Right forelimb (tissue), 1 donor: ENCODE results near the gene LGR4.

Experiments used
- DNase-seq: peaks from one replicate; pipeline ENCODE4 v3.0.0-alpha.2; 2018

The LGR4 gene

DNA sequence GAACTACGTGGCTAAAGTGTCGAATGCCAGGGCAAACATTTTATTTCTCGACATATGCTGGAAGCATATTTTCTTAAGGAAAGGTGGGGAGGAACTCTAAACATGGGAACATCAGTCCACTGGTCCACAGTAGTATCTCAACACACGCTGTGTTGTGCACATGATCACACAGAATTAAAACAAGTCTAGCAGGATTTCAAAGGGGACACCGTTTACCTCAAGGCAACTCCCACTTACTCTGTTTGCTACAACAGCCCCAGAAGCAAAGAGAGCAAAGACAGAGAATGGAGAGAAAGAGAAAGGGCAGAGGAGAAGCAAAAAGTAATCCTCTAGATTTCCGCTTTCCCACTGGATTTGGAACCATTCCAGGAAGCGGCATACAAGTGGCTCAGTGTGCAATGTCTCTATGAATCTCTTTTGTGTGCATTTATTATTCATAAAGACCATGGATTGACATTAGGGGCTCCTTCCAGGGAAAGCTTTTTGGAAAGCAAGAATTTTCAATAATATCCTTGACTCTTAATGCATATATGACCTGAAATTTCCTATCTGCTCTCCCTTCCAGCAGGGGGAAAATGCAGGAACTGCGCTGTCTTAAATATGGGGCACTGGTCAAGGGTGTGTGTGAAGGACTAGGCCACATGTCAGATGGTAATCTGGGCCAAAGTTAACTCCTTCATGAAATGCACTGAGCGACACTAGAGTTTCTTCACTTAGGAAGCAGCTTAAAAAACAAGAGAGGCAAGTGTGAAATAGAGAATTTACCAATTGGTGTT, 74.8 kb downstream of the LGR4 start:
- DNase-seq: no peak

DNA sequence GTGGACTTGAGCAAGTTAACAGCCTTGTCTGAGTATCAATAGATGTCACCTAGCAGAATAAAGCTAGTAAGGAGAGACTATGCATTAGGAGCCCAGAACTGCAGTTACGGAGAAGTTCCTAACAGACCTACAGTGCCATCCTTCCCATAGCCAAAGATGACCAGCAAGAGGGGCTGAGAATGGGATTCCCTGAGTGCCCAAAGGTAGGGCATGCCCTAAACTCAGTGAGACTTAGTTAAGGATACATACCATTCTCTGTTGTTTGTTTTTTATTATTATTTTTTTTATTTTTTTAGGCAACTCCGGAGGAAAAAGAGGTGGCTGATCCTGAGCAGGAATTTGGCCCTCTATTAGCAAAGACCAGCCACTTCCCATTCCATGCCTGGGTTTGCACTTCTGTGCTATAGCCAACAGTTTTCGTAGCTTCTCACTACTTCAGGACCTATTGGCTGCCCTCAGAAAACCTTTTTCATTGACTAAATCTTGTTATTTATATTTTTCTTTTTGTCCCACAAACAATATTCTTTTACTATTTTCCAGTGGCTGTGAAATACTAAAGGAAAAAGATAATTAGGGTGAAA, 76.2 kb downstream of the LGR4 start:
- no peak for DNase-seq

DNA sequence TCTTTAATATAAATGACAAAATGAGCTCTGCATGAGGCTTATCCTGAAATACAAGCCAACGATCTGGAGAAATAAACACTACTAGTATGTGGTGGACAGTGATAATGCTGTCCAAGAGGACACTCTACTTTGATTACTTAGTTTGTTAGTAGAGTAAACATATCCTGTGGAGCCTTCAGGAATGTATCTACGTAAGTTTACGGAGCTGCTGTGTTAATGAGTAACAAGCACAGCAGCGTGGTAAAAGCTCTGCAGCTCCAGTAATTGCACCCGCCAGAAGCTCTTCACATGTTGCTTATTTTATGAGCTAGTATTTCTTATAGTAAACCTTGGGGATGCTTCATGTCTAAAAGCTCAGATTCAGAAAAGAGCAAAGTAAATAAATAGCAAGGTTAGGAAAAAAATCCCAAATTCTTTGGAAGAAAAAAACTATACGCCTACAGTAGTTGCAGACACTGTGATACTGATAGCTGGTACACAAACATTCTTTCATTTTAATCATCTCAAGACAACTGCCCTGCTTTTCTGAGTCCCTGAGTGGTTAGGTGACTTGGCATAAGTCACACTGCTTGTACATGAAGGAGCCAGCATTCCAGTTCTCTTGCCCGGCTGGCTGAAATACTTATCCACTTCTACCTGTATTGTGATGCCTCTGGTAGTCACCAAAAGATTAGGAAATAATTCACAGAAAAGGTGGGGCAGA, 76.9 kb downstream of the LGR4 start:
- DNase-seq: no peak

DNA sequence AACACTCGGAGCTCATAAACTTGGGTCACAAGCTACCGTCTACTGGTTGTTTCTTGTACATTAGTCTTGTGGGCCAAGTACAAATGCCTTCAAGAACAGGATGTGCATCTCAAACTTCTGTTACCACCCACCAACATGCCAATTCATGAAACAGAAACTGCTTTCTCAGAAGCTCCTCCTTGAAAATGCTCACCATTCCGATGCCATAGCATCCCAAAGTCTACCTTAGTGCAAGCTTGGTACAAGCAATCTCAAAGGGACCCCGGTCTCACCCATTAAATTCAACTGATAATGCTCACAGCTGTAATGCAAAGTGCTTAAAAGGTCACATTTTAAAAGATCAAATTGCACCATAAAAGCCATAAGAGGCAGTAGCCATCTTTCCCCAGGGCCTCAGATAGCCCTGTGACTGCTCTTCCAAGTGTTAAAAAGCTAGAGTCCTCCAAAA, 77.8 kb downstream of the LGR4 start:
- no peak for DNase-seq

DNA sequence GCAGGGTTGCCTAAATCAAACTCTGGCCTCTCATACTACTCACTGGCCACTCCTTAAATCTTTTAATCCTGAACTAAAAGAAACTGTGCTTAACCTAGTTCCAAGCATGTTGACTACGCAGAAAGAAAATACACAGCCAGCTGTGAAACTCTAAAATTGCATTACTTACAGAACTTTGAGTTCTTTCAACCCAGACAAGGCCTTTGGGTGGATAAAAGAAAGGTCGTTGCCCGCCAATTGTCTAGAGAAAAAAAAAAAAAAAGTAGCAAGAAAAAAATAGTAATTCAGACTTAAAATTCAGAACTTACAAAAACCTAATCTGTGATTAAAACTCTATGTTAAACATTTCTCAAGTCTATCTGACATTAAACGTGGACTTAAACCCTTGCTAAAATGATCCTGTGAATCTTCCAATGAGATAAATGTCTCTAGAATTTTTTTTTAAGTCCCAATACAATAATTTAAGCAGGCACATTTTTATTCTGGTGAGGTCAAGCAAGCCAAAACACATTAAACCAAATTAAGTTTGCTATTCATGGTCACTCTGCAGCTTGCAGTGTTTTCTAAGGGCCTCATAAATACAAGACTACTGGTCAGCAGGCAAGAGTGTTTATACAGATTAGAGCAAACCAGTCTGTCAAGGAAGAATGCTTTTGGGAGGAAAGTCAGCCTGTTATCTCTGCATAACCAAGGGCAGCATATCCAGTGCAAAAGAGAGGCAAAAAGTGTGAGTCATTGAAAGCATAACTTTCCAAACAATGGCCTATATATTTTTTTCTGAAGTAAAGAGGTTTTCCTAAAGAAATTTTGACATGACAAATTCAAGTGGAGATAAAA, 80.1 kb downstream of the LGR4 start:
- DNase-seq: no peak

DNA sequence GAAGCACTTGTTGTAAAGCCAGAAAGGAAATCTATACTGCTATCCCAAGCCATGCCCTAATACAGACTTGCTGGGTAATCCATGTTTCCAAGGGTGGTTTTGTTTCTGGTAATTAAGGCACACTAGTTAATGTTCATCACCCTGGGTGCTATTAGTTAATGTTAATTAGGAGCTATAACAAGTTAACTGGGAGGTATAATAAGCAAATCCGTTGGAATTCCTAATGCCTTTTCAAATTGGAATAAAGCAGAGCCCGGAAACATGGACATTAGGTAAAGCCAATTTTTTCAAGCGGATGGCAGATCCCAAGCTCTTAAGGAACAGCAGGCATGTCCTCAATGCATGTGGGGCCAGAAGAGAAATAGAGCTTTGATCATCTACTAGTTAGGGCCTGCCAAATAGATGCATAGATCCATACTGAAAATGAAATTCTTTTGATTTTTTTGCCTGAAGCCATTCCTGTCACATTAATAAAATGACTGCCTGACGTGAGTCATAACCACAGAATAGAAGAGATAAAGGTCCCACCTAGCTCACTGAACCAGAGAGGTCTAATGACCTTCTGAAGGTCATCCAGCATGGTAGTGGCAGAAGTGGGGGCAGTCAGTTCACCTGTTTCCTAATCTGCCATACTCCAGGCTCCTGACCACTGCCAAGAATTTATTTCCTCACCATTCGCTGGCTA, 81.1 kb downstream of the LGR4 start:
- DNase-seq: no peak

DNA sequence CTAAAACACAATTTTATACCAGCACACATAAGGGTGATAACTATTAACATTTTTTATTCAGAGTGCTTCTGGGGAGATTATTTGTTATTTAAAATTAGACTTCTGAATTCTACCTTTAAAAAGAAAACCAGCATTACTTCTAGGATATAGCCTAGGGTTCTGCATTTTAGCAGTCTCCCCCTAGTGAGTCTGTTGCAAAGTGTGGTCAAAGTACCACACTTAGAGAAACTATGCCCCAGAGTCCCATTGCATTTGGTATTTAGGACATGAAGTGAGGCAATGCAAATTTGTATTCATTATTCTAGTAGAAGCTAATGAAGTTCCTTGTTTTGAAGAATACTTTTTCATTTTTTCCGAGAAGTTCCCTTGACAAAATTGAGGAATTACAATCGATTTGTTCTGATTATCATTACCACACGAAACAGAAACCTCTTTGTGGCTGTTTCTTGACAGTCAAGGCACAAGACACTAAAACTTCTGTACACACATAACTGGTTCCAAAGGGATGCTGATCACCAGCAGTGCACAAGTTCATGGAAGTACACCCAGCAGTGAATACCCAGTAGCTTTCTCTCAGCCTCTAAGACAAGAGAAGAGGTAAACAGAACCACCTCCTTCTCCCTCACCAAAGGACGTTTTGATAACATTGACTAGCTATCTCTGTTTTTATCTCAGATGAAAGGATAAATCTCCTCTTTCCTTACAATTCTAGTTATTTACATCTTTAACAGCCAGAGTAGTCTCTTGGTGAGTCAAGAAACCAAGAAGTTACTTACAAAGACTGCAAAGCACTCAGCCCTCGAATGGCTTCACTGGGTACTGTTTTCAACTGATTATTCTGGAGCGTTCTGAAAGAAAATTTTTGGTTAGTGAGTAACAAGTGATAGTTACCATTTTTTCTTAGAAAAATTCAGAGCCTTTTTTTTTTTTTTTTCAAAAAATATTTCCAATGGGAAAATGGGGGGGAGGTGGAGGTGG, 82.0 kb downstream of the LGR4 start:
- DNase-seq: no peak

DNA sequence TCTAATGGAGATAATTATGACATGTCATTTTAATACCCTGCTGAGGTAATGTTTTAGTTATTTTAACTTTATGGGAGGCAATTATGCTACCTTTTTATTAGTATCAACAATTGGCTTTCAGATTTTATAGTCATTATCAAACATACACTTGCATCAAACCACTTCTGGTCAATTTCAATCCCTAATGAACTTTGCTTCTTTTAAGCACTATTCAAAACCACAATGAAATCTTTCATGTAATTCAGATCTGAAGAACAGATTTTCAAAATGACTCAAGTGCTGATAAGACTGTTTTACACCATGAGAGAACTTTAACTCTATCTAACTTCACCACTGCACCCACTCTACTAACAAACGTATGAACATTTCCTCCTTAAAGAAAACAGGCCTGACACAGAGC, 83.7 kb downstream of the LGR4 start:
- DNase-seq: no peak

DNA sequence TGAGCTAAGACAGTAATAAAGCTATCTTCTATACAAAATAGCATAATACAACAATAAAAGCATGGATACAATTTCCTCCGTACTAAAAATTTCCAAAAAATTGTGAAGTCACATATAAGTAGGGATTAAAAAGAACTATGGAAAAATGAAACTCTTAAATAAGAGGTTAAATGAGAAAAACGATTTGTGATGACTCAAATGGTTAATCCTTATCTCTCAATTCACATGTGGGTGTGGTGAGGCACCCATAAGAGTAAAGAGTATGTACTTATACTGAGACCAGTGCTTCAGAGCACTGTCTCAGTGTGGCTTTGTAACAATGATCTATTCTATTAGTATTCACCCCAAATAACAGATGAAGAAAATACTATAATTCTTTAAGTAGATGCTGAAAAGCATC, 84.6 kb downstream of the LGR4 start:
- no peak for DNase-seq

DNA sequence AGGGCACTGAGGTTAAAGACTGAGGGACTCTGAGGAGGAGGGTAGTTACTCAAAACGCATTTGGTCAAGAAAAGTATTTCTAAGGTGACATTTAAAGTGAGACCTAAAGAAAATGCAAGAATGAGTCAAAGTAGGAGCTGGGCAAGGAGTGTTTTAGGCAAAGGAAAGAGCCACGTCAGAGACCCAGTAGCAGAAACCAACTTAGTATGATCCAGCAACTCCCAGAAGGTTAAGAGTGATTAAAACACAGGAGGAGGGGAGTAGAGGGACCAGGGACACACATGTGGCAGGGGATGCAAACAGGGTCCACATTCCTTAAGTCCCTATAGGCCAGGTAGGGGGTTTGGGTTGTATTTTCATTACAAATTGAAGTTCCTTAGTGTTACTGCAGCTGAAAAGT, 85.2 kb downstream of the LGR4 start:
- DNase-seq: no peak

DNA sequence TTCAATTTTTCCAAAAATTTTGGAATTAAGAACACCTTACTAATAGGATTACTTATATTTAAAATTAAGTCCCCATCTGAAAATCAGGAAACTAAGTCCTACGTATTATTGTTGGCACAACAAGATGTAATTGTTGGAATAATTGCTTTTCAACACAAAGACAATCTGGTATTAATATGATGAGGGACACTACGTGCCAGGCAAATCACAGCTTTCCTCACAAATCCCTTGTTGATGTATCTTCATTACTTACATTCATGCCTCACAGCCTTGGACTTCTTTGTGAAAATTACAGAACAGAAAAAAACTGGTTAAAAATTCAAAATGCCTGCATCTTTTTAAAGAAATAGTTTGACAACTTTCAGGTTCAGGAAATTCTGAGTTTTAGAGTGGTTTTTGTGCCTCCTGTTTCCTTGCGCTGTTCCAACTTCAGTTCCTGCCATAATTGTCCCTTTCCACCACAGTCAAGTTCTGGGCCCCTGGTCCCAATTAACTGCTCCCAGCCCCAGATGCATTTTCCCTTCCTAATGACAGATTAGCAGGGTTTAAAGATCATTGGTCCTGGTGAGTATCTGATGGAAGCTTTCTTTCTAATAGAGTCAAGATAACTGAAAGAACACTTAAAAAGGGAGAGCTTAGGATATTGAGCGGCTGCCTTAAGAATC, 86.3 kb downstream of the LGR4 start:
- no peak for DNase-seq

DNA sequence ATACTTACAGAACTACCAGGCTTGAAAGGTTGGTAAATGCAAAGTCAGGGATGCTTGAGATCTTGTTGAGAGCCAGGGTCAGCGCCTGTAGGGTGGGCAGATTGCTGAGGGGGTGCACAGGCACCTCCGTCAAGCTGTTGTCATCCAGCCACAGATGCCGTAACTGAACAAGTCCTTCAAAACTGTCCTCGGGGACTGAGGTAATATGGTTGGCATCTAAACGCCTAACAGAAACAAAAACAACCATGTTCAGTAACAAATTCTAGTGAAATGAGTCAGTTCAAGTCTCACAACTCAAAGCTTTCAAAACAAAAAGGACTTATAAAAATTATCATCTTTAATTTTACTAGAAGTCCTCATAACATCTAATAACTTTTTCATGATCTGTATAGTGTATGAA, 87.3 kb downstream of the LGR4 start:
- no peak for DNase-seq

DNA sequence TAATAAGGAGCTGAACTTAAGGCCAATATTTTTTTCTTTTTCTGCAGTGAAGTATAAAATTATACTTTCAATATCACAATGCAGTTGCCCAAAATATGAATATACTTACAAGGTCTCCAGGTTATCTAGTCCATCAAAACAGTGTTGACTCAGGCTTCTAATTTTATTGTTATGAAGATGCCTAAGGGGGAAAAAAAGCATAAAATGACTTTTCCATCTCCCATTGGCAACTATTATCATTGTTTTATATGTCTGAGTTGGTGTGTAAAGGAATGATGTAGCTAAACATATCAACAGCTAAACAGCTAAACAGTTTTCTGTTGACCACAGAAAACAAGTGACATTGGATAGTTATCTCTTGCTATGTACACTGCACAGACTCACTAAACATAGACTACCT, 88.4 kb downstream of the LGR4 start:
- no peak for DNase-seq

DNA sequence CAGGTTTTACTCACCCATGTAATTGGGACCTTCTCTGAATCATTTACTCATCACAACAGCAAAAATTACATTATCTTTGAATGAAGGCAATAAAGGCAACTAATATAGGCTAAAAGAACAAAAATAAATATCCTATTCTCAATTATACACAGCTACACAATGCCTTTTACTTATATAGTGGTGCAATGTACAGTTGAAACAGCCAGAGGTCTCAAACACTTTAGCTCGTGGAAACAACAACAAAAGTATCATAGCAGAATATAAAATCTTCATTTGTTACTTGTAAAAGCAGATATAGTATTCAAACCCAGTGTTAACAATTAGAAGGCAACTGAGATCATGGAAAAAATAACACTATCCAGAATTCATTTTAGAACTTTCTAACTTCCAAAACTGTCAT, 88.9 kb downstream of the LGR4 start:
- DNase-seq: no peak

DNA sequence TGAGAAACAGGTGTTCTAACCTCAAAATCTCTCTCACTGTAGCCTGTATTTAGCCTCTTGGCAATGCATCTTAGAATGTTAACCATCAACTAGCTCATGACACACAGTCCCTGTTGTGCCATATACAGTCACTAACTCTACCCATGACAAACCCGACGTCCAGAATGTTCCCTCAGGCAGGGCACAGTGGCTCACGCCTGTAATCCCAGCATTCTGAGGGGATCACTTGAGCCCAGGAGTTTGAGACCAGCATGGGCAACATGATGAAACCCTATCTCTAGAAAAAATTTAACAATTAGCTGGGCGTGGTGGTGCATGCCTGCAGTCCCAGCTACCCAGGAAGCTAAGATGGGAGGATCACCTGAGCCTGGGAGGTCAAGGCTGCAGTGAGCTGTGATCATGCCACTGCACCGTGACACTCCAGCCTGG, 91.3 kb downstream of the LGR4 start:
- DNase-seq: no peak

DNA sequence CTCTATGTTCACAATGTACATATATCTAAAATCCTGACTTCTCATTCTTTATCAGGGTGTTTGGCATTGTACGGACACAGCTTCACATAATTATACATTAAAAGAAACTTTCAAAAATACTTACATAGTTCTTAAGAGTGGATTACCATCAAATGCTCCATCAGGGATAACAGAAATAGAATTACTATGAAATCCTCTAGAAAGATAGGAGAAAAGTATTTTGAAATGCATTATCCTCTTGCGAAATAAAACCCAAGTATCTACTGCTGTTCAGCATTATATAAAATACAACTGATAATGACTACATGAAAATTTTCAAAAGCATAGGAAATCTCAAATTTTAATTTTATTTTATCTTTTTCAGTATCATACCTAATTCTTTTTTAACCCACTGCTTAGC, 91.8 kb downstream of the LGR4 start:
- no peak for DNase-seq

DNA sequence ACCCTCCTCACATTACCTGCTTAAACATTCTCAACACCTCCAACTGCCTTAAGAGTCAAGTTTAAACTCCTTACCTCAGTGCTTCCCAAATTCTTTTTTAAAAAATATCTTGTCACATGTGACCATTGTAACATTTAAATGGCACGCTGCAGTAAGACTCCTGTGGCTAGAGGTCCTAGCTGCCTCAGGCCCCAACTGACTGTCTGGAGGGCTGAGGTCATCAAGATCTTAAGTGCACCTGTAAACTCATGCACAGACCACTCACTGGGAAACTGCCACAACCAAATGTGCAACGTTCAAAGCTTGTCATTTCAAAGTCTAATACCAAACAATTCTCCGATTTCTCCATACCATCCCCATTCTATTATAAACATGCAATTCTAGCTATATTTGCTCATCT, 93.1 kb downstream of the LGR4 start:
- no peak for DNase-seq

DNA sequence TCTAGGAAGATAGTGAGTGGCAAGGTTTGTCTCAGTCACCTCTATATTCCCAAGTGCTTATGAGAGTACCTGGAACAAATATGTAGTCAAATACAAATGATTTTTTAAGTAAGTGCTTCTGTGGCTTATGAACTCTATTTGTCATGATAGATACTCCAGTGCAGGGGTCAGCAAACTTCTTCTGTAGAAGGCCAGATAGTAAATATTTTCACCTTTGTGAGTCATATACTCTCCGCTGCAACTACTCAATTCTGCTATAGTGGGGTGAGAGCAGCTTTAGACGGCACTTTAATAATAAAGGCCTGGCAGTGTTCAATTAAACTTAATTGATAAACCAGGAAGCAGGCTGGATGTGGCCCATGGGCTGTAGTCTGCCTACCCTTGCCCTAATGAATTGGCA, 97.2 kb downstream of the LGR4 start:
- no peak for DNase-seq

DNA sequence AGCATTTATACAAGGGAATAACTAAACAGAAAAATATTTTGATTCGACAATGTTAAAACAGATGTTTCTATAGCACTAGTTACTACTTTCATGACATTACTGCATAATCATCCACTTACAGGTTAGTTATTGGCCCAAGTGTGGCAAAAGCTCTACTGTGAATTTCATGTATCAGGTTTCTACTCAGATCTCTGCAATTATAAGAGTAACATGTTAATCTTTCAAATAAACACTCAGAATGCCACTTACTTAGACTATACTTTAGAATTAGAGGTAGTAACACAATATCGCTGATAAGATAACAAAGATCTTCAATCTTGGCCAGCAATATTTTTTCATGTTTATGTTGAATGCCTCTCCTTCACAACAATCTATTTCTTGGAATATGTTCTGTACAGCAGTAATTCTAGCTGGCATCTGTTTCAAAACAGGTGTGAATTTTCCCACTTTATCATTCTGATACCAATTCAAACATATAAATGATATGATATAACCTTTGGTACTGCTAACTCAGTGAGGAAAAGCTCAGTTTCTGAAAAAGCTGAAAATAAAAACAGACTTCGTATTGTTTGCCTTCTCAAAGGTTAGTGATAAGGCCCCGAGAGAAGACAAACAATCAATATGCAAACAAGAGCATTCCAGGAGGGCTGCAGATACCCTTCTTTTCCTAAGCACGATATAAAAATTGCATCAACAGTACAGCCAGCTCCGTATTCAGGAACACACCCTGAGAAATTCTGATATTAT, 98.6 kb downstream of the LGR4 start:
- DNase-seq: no peak

DNA sequence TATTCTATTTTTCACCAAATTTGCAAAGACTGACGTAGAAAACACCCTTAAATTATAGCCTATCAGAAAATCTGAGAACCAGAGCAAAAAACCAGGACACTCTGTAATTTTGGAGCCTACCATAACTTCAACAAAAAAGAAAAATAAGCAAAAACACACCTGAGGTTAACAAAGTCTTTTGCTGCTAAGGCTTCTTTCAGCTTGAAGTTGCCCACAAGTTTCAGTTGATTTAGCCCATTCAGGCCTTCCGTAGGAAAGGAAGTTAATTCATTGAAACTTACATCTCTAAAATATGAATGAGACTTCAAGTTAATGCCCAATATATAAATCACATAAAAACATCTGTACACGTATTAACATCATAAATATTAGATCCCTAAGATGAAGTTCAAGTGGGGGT, 99.2 kb downstream of the LGR4 start:
- no peak for DNase-seq
